Renal cortex interstitium (tissue), 11 donors: ENCODE results near the gene UTP14C. TPM values are rescaled to one million over a fixed set of nuclear protein-coding genes. Genes with fewer than 3 reads are reported as not detected.

ENCODE experiments used
- DNase-seq, 11 donors: peaks; one replicate each; pipeline ENCODE4 v3.0.0-alpha.2; 2013; ENCODE audit warnings: low read depth in 9 of 11, low spot score in 4 of 11; ENCODE audit errors: extremely low read depth in 1 of 11
- polyA plus RNA-seq, 3 donors: library from polyadenylated mRNA; unstranded; fragments of 120-200 nt; gene quantifications; one replicate each; pipeline ENCODE4 v1.2.1, GENCODE V29; 2013; ENCODE audit not compliant: insufficient read length in 3 of 3

Gene UTP14C
- polyA plus RNA-seq, 3 donors = 32.1 to 37.4 (median 36.6) TPM

DNA sequence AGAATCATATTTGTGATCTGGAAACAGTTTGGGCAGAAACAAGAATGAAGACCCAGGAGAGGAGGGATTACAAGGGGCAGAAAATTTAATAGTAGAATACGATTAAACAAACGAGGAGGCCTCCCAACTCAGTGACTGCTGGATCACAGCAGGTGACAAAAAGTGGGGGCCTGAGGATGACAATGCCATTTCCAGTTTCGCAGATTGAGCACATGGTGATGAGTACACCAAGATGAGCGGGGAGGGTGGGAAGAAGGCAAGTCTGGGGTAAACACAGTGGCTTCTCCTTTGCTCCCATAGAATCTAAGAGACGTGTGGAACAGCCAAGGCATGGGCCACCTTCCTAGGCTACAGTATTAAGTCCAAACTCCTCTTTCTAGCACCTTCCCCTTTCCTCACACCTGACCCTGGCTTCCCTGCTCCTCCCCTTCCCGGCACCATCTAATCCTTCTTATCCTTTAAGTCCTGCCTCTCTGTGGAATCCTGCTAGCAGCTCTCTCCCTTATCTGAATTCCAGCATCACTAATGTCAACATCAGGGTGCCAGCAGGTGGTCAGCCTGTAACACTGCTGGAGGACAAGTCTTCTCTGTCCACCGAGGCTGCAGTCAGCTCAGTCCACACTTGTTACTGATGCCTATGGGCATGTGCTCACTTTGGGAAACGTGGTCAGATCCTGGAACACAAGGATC lies 26.7 kb upstream of the UTP14C start:
- no peak for DNase-seq

DNA sequence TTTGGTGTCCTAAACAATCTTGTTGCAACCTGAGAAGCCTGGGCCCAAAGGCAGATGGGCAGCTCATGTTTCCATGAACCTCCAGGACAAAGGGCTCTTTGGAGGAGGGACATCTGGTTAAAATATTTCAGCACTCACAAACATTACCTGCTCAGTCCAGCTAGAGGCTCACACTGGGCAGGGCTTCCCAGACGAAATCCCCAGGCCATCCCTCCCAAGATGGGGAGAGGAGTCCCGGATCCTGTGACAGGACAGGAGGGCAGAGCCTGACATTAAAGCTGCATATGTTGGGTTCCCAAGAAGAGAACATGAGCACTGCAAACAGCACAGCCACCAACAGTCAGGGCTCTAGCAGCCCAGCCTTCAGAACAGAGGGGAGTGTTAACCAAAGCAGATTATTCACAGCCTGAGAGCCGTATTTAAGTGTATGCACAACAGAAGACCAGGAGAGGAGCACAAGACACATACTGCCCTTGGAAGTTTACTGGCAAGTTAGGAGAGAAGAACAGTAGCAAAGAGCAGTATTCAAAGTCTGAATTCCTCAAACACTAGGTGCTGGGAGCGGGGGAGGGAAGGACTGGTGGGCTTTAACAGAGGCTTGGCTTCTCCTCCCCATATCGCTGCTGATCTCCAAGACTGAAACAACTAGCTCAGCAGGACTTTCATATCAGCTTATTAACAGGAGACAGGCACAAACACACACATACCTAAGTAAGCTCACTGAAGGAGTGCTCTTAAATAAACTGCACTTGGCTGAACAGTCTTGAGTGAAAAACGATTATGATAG lies 25.6 kb upstream of the UTP14C start:
- DNase-seq = no peak

DNA sequence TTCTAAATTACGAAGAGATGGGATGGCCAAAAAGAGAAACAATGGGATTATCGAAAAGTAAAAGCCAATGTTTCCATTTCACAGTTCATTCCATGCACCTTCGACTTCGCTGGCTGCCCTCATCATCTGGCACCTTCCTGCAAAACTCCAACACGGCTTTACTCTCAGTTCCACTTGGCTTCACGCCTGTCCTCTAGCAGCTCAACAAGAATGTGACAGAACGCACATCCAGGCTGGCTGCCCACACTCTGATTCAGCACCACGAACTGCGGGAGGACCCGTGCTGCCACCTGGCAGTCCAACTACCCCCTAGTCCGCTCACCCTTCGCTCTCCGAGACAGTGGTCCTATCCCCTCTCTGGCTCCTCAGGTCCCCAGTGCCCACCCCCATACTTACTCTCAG lies 25.0 kb upstream of the UTP14C start:
- DNase-seq = peak in 1 of 11 donors; percentile 19

DNA sequence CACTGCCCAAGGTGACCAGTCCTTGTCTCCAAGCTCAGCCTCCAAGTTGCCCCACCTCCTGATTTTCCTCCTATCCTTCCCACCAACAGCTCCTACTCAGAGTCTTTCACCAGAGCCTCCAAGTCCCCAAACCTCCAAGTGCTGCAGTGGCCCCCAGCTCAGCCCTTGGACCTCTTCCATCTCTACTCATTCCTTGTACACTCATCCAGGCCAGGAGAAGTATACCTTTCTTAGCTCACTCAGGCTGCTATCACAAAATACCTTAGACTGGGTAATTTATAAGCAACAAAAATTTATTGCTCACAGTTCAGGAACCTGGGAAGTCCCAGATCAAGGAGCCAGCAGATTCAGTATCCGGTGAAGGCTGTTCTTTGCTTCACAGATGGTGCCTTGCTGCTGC lies 24.6 kb upstream of the UTP14C start:
- DNase-seq = no peak

DNA sequence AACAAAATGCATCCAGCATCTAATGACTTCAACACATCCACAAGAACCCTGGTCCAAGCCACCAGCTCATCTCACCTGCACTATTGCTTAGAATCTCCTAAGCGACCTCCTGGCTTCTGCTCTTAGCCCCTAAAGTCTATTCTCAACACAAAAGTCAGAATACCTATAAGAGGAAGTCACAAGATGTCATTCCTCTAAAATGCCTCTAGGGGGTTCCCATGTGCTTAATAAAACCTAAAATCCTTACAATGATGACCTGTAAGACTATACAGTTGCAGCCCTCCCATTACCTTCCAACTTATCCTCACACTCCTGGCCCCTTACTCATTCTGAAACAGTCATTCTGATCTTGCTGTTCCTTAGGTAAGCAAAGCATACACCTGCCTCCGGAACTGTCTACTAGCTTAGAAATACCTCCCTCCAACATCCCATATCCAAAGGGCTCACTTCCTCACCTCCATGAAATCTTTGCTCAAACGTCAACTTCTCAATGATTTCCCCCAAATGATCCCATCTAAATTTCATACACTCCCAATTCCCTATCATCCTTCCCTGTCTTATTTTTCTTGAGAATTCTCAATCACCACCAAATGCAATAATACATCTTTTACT lies 23.3 kb upstream of the UTP14C start:
- DNase-seq = no peak

DNA sequence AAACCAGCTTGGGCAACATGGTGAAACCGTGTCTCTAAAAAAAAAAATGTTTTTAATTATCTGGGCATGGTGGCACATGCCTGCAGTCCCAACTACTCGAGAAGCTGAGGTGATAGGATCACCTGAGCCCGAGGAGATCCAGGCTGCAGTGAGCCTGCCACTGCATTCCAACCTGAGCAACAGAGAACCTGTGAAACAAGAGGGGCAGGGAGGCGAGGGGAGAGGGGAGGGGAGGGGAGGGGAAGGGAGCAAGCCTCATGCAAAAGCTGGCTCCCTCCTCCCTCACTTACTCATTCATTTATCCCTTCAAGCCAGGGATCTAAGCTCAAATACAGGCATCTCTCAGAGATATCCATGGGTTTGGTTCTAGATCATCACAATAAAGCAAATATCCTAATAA lies 22.1 kb upstream of the UTP14C start:
- DNase-seq = no peak

DNA sequence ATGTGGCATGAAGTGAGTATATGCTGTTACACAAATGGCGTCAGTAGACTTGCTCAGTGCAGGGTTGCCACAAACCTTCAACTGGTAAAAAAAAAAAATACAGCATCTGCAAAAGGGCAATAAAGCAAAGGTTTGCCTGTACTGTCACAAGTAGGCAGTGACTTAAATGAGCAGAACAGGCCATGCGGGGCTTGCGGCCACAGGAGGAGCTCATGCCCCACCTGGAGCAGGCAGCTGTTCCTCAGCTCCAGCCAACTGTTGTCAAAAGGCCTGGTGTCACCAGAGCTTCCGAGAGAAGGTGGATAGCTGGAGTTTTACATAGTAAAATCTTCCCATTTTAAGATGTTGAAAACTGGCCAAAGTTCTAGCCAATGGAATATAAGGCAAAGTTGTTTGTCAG lies 20.9 kb upstream of the UTP14C start:
- DNase-seq = no peak

DNA sequence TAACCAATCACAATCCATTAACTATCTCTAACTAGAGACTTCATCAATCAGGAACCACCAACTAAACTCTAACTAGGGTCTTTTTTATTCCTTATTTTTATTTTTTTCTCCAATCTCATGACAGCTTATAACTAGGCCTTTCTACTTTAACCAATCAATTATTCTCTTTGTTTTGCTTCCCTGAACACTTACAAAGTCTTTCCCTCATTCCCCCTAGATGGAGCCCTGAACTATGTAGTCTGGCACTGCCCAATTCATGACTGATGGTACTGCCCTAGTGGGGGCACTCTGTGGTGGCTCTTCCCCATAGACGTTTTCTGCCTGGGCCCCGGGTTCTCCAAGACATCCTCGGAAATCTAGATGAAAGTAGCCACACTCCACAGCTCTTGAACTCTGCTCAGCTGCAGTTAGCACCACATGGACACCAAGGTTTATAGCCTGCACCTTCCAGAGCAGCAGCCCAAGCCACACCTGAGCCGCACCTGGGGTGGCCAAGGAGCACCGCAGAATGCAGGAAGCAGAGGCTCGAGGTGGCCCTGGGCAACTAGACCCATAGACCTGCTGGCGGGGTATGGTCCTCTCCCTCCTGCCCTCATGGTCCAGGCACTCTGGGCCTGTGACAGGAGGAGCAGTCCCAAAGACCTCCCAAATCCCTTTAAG lies 19.9 kb upstream of the UTP14C start:
- no peak for DNase-seq

DNA sequence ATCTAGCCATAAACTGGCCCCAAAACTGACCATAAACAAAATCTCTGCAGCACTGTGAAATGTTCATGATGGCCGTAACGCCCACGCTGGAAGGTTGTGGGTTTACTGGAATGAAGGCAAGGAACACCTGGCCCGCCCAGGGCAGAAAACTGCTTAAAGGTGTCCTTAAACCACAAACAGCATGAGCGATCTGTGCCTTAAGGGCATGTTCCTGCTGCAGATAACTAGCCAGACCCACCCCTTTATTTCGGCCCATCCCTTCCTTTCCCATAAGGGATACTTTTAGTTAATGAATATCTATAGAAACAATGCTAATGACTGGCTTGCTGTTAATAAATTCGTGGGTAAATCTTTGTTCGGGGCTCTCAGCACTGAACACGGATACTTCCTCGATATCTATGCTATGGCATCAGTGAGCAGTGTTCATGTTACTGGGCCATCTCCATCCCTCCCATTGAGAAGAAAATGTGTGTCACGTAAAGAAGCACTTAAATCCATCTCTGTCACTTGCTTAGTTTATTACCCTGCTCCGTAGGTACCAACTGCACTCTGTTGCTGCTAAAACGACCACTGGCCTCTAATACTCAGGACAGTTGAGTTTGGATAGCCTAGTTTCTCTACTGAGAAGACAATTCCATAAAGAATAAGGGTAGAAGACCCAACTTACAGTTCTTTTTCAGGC lies 18.5 kb upstream of the UTP14C start:
- no peak for DNase-seq

DNA sequence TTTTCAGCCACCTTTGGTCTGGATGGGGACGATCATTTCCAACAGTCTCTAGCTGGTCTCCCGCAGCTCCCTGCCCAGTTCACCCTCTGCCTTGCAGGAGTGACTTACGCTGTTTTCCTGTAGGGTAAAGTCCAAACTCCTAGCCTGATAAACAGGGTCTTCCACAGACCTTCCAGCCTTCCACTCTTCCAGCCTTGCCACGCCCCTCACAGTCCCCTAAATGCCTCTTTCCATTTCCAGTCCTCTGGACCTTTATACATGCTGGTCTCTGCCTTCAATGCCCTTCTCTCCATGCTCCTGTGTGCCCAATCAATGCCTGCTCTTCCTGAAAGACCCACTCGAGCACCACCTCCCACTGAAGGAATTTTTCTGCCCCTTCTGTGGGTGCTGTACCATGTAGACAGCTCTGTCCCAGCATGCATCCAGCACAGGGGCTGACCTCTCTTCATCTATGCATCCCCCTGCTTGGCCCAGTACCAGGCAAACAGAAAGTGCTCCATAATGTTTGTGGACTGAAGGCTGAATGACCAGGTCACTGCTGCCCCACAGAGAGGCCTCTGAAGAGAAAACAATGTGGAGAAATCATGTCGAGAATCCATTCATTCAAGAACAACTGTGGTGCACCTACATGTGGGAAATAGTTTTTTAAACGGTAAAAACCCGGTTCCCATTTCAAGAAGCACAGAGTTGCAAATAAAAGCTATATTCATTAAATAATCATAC lies 17.8 kb upstream of the UTP14C start:
- no peak for DNase-seq

DNA sequence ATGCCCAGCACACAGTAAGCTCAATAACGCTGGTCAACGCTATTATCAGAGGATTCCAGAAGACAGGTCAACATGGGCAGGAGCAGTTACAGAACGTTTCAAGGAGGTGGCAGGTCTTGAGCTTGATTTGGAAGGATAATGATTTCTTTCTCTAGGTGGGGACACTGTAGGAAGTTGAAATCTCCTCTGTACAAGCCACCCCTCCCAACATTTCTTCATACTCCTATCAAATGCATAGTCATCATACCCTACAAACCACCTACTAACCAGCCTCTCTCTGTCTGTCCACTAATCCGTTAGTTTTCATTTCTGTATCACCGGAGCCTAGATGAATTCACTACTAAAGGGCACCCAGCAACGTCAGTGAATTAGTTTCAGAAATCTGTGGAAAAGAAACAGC lies 14.5 kb upstream of the UTP14C start:
- DNase-seq = no peak

DNA sequence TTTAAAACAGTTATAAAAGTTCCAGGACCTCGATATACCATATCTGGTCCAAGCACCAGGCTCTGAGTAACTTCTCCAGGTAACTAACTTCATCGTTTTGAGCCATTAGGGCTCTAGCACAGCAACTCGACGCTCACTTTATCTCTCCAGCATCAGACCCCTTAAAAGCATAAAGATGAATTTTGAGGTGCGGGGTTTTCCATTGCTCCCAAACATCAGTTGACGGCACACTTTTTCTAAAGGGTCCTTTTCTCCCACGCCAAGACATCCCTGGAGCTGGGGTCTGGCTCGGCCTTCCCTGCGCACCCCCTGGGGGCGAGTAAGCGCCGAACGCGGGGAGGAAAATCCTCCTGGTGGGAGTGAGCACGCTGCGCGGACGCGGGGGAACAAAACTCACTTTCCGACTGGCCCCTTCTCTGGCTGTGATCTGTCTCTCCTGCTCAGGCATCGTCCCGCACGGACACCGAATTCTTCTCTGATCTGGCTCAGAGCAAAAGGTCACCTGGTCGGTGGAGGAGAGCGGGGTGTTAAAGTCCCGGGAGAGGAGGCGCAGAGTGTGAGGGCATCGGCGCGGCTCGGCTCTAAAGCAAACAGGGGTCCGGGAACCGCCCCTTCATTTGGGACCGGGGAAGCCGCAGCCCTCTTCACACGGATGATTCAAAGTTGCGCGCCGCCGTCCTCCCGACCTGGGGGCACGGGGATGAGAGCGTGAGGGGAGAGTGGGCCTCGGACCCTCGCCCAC lies 13.4 kb upstream of the UTP14C start, which contains the start of gene ATP7B:
ATP7B (minus strand) TSS at position 561 of the 742 bp plus-strand sequence; CDS start at position 448, 113 bp downstream.
- DNase-seq = peak in 2 of 11 donors; percentile 12 to 27

DNA sequence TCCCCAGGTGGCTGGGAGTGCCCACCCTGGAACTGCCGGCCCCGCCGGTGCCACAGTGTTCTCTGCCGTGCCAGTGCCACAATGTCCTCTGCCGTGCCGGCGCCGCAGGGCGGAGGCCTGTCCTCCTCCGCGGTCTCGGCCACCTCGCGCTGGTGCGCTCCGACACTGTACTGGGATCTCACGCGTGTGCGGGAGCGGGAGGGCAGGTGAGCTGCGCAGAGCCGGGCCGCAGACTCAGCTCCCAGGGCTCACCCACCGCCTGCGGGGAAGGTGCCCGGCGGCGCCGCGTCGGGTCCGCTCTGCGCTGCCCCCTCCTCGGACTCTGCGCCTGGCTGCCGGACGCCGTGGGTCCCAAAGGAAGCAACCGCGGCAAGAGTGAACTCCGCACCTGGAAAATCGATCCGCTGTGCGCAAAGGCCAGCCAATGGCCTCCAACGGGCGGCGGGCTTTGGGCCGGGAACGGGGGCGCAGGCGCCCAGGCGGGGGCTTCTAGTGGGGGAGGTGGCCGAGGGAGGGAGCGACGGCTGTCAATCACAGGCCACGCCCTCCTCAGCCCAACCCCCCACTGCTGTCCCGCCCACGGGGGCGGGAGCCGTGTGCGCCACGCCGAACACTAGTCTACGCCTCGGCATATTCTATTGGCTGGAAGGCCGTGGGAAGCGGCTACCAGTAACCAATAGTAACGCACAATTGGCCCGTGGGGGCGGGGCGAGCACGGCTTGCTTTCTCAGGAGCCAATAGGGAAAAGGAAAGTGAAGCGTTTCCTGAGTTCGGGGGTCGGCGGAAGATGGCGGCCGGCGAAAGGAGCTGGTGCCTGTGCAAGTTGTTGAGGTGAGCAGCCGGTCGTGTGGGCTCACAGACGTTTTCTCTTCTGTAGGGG lies 12.6 kb upstream of the UTP14C start, which contains the start of gene ALG11:
ALG11 (plus strand) TSS at position 767 of the 880 bp plus-strand sequence; CDS start at position 788, 21 bp downstream.
- DNase-seq = peak; percentile 95 to 99 (median 97)

DNA sequence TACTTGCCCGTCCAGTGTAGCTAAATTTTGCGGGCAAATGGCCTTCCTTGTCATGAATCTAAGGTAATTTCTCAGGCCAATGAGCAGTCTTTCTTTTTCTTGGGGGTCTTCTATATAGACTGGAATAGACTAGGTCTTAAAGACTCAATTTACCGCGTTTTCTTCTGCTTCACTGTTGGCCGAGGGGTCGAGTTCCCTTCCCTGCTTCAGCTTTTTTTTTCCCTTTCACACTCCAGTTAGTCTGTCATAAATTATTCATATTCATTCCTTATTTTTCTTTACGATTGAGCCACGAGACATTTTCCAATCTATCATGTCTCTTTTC lies 12.0 kb upstream of the UTP14C start:
- DNase-seq = no peak

DNA sequence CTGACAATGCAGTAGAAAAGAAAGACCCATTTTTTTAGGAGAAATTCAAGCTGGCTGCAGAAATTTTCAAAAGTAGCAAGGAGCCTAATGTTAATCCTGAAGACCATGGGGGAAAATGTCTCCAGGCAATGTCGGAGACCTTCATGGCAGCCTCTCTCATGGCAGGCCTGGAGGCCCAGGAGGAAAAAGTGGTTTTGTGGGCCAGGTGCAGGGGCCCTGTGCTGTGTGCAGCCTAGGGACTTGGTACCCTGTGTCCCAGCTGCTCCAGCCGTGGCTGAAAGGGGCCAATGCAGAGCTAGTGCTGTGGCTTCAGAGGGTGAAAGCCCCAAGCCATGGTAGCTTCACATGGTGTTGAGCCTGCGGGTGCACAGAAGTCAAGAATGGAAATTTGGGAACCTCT lies 8.2 kb upstream of the UTP14C start:
- no peak for DNase-seq

DNA sequence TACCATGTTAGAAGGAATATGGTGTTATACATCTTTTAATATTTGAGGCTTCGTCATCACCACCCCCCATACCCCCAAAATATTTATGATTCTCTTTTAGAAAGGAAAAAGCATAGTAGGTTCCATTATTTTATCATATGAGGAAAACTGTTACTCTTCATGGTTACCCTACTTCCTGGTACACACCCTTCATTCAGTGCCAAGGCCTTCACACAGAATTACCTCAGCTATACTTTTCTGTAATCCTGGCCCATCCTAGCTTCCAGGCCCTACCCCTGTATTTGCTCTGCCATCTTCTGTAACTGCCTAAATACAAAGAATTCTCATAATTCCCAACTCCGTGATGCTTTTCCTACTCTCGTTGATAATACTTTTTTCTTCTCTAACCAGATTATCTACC lies 4.3 kb upstream of the UTP14C start:
- no peak for DNase-seq

DNA sequence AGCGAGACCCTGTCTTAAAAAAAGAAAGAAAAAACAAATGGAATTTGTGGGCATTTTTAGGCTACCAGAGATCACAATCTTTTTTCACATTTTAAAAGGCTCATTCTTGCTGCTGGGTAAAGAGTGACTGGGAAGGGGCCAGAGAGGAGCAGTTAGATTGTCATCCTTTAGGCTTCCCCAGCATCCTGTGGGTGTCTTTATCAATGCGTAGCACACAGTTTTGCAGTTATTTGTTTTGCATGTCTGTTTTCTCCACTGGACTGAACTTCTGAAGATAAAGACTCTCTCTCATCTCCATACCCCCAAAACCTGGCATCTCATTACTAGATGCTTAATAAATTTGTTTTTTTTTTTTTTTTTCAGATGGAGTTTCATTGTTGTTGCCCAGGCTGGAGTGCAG lies 2.1 kb upstream of the UTP14C start:
- DNase-seq = no peak
